HG02973 (cell line): ENCODE data around the gene MED12.

Experiments used
- ATAC-seq: cut with Tn5 transposase; IDR thresholded peaks from one replicate; pipeline ENCODE4 v1.9.1; 2021; ENCODE audit warnings: moderate library complexity; ENCODE audit not compliant: unreplicated experiment

MED12 gene

GRCh38 chrX:71107245-71107644 is 11.2 kb upstream of the MED12 start:
- ATAC-seq: no peak

DNA sequence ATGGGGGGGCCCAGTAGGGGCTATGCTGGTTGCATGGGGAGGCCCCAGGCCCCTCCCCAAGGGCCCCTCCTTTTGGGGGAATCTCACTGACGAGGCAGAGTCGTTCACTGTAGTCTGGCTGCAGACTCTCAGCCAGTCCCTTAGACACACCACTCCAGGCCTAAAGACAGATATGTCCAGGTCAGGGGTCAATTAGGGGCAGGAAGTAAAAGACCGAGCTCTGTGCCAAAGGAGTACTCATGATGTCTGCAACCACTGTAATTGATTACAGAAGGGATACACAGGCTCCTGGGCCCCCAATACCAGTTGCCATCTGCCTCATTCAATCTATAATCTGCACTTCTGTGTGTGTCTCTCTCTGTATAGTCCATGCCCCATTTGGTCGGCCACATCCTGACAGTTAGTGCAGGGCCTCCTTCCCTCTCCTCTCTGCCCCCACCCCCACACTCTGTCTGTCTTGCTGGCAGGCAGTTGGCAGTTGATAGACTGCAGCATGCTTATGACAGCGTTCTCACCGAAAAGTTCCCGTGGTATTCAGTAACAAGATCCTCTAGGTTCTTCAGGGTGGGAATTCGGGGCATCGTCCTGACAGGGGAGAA is 10.5 kb upstream of the MED12 start:
- no peak for ATAC-seq

DNA sequence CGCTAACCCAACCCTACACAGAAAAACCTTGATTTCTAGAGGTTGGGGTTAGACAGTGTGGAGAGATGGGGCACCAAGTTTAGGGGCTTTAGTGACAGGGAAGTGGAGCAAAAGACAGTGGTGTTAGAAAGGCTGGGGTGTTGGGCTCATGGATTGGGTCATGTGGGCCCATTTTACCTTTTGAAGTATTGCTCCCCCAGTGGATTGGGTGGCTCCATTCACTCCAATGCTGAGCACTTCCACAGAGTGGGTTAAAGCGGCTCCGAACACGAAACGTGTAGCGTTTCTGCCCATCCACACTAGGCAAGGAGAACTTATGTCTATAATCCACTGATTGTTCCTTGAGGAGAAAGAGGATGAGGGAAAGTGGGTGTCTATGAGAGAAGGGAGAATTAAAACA is 9.3 kb upstream of the MED12 start:
- ATAC-seq: no peak

DNA sequence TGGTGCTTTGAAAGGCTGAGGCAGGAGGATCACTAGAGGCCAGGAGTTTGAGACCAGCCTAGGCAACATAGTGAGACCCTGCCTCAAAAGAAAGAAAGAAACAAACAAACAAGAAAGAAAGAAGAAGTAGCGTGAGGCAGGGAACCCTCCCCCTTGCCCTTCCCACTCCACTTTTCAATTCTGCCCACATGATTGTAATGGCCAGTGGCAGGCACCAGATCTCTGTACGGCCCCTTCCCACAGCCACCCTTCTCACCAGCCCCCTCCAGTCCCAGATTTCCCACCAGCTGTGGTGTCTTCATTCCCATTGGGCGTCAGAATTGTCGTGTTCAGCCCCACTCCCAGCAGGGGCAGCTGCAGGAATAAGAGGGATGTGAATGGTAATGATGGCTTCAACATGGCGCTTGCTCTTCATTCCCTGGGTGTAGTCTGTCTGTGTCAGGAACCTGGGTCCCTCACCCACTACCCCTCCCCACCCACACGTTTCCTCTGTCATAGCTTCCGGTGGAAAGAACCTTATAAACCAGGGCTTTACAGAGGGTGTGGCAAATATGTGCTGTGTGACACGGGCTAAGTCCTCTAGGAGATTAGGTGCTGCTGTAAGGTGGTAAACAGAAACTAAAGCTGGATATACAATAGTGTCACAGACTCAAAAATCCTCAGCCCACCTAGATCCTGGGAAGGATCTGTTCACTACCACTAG is 7.1 kb upstream of the MED12 start, which contains the start of gene IL2RG:
IL2RG (minus strand) TSS at position 437 of the 703 bp plus-strand sequence; CDS start at position 399, 38 bp downstream.
- ATAC-seq: peak; percentile 94

DNA sequence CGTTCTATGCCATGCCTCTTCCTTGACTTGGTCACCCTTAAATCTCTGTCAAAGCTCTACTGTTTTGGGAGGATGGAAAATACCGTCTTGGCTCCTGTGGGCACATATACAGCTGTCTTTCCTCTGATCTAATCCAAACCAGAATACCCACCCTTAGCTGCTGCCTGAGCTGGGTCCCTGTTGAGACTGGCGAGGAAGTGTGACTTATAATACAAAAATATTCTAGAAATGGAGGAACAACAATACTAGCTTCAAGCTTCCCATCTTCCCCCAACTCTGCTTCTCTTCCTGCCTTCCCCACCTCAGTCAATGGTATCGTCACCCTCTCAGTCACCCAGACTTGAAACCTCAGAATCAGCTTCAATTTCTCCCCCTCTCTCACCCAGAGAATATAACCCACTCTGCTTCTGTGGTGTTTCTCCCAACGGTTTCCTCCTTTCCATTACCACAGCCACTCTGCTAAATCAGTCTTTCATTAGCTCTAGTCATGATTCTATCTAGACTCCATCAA is 6.4 kb upstream of the MED12 start:
- peak; percentile 15 for ATAC-seq

DNA sequence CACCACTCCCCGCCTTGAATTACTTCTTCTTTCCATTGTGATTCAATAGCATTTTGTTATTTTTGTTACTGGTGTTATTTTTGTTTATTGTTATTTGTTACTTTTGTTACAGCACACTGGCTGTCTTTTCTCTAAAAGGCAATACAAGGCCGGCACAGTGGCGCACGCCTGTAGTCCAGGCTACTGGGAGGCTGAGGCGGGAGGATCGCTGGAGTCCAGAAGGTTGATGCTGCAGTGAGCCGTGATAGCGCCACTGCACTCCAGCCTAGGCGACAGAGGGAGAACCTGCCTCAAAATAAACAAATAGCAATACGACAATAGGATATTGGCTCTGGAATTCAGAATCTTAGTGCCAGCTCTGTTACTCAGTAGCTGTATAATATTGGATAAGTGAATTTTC is 1.0 kb upstream of the MED12 start:
- ATAC-seq: no peak

DNA sequence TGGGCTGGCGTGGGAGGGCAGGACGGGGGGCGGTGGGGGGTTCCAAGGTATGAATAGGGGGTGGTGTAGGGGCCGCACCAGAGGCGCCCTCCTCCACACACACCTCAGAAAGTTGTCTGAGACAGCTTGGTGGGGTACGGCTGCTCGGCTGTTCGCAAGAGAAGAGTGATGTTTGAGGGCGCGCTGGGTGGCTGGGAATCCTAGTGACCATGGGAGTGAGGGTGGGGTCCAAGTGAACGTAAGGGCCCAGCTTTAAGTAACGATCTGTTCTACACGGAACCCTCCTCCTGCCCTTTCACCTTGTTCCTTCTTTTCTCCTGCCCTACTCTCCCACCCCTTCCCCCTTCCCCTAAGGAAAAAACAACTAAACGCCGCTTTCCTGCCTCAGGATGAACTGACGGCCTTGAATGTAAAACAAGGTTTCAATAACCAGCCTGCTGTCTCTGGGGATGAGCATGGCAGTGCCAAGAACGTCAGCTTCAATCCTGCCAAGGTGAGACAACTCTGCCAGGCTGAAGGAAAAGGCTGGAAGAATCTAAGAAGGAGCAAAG is 664 bp downstream of the MED12 start:
- ATAC-seq: no peak

DNA sequence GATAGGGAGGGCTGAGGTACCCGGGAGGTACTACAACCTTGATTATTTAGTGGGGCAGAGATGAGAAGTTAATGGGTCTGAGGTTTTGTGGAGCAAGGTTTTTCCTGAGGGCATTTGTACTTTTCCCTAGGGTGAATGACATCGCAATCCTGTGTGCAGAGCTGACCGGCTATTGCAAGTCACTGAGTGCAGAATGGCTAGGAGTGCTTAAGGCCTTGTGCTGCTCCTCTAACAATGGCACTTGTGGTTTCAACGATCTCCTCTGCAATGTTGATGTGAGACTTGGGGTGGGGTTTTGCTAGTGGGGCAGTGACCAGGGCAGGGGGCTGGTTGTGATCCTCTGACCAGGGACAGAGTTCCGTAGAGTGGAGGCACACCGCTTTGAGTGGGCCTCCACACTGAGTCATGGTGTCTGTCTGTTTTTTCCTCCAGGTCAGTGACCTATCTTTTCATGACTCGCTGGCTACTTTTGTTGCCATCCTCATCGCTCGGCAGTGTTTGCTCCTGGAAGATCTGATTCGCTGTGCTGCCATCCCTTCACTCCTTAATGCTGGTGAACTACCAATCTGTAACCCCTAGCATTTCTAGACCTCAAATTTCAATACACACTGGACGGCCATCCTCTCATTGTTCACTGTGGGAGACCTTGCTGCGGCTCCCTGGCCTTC is 9.9 kb downstream of the MED12 start:
- no peak for ATAC-seq

DNA sequence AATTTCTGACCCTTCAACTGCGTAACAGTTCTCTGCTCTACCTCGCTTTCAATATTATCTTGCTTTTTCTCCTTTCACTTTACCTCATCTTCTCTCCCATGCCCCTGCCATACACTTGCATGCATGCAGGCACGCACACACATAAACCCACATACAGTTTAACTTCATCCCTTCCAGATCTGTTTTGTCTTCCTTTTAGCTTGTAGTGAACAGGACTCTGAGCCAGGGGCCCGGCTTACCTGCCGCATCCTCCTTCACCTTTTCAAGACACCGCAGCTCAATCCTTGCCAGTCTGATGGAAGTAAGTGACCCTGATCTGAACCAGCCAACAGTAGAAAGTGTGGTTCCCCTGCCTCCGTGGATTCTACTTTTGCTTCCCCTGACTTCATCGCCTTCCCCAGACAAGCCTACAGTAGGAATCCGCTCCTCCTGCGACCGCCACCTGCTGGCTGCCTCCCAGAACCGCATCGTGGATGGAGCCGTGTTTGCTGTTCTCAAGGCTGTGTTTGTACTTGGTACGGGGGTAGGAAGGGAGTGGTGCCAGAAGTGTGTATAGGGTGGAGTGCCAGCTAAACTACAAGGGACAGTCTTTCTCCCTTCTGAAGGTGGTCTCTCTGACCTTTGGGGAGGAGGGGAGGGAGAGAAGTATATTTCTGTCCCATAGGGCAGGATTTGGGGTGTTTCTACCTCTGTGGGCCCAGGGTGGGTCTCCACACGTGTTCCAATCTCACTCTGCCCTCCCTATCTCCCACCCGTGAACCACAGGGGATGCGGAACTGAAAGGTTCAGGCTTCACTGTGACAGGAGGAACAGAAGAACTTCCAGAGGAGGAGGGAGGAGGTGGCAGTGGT is 10.7 kb downstream of the MED12 start:
- no peak for ATAC-seq

DNA sequence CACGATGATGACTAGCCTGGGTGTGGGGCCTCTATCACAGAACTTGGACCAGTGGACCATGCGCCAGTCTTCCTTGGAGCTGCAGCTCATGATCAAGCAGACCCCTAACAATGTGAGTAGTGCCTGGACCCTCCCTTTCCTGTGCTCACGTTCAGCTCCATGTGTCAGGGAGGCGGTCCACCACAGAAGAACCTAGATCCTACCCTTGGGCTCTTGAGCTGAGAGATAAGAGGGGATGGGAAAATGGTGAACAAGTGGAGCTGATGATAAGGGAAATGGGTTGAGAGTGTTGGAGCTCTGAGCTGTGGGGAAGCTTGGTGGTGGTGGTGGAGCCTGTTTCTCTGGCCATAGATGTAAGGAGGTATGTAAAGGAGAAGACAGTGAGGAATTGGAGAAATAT is 13.1 kb downstream of the MED12 start:
- ATAC-seq: no peak

- no peak for ATAC-seq
These were observed 22.0 kb downstream of the MED12 start for GRCh38 chrX:71140440-71140839.

DNA sequence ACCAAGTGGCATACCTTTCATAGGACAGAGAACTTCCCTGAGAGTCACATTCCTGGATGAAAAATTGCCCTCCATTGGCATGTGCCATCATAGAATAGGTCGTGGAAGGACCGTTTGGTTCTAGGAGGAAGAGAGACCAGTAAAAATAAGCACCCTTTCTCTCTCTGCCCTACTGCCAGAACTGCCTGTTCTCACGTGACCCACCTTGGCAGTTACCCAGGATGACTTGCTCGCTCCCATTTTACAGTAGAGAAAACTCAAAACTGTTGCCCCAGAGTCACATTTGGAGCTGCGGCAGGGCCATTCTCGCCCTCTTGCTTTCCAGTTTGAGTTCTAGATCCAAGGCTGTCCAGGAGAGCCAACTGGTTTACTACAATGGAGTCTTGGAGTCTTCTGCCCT is 25.1 kb downstream of the MED12 start:
- ATAC-seq: no peak

DNA sequence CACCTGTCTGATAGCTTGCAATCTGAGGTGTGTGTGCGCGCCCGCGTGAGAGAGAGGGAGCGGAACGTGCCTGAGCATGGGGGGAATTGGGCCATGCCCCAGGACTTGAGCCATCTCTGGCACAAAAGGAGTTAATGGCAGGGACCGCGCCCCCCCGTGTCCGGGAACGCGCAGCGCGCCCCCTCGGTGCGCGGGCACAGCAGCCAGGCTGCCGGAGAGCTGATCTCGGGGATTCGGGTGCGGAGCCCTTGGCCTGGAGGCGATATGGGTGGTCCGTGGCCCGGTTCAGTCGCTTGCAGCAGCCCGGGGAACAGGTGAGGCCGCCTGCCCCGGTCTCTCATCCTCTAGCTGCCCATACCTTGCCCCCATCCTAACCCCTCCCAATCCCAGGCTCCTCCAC is 26.3 kb downstream of the MED12 start, which contains the start of gene NLGN3:
NLGN3 (plus strand) TSS at position 191 of the 400 bp plus-strand sequence. CDS start 2,909 bp downstream, outside the sequence.
- ATAC-seq: no peak

DNA sequence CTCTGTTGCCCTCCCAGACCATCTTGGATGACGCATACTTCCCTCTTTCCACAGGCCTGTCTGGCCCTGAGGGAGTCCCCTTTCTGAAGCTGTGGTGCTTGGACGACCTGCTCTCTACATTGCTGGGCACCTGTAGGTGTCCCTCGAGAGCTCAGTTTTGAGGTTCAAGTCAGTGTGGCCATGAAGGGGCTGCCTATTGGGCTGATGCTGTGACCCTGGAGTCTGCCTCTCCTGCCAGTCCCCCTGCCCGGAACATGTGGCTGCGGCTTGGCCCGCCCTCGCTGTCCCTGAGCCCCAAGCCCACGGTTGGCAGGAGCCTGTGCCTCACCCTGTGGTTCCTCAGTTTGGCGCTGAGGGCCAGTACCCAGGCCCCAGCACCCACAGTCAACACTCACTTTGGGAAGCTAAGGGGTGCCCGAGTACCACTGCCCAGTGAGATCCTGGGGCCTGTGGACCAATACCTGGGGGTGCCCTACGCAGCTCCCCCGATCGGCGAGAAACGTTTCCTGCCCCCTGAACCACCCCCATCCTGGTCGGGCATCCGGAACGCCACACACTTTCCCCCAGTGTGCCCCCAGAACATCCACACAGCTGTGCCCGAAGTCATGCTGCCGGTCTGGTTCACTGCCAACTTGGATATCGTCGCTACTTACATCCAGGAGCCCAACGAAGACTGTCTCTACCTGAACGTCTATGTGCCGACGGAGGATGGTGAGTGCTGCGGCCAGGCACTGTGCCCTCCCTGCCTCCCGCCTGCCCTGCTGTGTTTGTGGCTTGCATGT is 29.3 kb downstream of the MED12 start:
- no peak for ATAC-seq

DNA sequence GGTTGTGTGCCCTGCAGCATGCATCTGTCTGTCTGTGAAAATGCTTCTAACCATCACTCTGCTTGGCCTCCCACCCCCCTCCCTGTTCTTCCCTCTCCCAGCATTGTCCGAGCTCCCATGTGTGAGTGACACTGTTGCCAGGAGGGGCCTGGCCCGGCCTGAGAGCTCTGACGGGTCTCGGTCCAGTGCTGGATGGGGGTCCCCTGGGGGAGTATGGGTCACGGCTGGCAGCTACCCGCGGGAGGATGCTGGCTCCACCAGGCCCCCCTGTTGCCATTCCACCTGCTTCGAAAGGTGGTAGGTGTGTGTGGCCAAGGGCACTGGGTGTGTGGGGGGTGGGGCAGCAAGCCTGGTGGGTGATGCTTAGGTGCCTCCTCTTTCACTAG is 29.9 kb downstream of the MED12 start:
- no peak for ATAC-seq

- ATAC-seq: no peak
These were observed 33.0 kb downstream of the MED12 start for GRCh38 chrX:71151366-71151765.

DNA sequence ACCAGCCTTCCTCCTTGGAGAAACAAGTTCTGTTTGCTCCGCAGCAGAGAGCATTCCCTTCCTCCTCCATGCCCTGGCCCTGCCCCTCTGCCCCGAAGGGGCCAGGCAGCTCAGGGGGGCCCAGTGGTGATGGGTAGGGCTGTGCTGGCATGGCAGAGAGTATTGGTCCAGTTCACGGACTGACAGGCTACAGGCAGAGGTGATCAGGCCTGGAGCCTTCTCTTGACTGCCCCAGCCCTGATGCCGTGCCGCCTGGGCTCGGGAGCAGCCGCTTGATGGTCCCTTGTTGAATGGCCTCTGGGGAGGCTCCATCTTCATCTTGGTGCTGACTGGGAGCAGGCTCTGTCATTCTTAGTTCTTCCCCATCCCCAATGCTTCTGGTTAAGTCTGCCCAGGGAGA is 35.8 kb downstream of the MED12 start:
- no peak for ATAC-seq

DNA sequence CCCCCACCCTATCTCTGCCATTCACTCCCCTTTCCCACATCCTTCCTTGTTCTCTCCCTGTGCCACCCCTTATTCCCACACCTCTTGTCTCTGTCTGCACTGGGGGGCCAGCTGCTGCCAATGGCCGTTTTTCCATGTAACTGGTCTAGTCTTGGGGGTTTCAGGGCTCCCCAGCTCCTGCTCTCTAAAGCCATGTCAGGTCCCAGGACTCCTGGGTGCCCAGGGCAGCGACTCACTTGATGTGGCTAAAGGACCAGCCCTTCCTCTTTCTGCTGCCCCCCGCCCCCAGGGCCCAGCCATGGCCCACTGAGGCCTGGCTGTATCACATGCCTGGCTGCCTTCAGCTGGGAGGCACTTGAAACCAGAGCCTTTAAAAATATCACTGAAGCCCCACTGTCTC is 36.2 kb downstream of the MED12 start:
- no peak for ATAC-seq

- ATAC-seq: no peak
These were observed 40.2 kb downstream of the MED12 start for GRCh38 chrX:71158603-71159002.

DNA sequence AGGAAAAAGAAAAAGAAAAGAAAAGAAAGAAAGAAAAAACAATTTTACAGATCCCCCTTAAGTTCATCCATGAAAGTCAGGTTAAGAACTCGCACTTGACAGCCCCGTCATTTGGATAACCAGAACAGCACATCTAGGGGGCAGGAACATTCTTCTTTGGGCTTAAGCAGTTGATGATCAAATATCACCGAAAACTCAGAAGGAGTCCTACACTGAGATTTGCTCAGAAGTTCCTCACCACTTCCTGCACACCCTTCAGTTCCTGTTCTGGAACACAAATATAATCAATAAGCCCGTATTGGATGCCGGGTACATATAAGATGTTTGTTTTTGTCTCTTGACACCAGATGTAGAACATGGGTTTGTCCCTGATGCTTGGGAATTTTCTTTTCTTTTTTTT is 40.9 kb downstream of the MED12 start:
- ATAC-seq: no peak
